CD1c-positive myeloid dendritic cell (primary cell): ENCODE measurements around the gene ASB3.
"Not testable (repeated sequence)": the region's sequence is repeated elsewhere in the genome, so short reads cannot be mapped to it uniquely, and the experiment has no call there.

Source experiments
- DNase-seq: peaks from one replicate; pipeline ENCODE4 v3.0.0-alpha.2; 2016; ENCODE audit errors: extremely low spot score

Gene ASB3

DNA sequence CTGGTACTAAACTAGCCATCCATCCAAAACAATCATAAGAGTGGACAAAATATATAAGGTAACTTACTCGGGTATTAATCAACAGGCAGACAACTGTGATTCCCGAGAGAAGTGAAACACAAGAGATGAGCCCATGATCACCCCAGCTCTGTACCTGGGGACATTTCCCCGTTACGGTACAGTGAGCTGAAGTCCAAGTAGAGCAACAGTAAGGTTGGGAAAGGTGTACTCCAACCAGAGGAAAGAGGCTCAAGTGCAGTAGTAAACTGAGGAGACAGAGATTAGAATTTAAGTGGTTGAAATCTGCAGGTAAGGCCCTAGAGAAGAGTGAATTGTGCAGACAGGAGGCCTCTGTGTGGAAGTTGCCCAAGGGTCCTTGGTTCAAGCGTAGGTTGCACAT, 49.7 kb downstream of the ASB3 start:
- no peak for DNase-seq

DNA sequence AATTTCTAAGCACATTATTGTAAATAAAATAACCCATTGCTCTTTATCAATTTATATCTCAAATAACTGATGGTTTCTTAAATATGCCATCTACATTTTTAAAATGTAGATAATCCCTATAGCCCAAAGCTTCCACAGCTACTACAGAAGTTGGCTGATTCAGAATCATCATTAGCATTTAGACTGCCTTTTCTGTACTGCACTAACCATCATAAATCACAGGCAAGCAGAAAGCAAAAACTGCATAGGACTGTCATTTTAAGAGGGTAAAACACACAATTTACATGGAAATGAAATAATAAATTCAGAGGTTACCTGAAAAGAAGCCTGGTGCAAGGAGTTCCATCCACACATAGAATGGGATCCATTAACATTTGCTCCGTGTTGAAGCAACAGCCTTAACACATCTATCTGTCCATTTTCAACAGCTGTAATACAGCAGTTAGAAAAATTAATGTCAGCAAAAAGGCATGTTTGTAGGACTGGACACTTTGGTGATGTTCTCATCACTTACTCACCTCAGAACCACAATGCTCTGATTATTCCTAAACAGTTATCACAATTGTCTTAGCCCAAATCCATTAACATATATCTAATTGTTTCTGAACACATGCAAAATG, 57.5 kb downstream of the ASB3 start:
- no peak for DNase-seq

DNA sequence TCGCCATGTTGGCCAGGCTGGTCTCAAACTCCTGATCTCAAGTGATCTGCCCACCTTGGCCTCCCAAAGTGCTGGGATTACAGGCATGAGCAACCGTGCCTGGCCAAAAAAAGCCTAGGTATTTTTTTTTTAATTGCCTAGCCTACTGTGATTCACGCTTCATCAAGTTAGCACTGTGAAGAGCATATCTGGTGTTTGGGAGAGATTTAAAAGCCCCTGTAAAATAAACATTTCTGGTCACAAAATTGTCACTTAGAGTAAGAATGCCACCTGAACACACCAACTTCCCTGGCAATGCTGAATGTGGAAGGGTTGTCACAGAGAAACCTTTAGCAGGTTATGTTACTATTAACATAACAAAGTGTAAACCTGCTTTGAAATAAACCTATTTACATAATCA, 58.8 kb downstream of the ASB3 start:
- no peak for DNase-seq

DNA sequence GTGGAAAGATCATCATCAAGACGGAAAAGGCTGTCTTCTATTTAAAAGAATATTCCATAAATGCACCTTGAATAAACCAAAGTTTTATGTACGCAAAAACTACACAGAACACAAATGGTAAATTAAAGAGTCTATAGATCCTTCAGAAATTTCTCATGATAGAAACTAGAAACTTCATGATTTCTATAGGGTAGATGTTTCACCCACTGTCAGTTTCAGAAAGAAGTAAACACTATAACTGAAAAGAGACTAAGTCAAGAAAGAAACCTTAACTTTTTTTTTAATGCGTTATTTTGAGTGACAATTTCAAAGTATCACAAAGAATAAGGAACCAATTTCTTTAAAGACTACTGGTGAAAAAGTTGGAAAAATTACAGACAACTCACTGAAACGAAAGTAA, 61.1 kb downstream of the ASB3 start:
- no peak for DNase-seq

DNA sequence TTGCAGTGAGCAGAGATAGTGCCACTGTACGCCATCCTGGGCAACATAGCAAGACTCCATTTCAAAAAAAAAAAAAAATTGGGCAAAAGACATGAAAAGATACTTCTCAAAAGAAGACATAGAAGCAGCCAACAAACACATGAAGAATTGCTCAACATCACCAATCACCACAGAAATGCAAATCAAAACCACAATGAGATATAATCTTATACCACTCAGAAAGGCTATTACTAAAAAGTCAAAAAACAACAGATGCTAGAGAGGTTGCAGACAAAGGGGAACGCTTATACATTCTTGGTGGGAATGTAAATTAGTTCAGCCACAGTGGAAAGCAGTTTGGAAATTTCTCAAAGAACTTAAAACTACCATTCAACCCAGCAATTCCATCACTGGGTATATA, 62.2 kb downstream of the ASB3 start:
- no peak for DNase-seq

DNA sequence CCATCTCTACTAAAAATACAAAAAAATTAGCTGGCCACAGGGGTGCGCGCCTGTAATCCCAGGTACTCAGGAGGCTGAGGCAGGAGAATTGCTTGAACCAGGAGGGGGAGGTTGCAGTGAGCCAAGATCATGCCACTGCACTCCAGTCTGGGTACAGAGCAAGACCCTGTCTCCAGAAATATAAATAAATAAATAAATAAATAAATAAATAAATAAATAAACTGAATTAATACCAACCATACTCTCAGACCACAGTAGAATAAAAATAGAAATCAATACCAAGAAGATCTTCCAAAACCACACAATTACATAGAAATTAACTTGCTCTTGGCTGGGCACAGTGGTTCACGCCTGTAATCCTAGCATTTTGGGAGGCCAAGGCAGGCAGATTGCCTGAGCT, 65.8 kb downstream of the ASB3 start:
- DNase-seq, result not testable (repeated sequence)

DNA sequence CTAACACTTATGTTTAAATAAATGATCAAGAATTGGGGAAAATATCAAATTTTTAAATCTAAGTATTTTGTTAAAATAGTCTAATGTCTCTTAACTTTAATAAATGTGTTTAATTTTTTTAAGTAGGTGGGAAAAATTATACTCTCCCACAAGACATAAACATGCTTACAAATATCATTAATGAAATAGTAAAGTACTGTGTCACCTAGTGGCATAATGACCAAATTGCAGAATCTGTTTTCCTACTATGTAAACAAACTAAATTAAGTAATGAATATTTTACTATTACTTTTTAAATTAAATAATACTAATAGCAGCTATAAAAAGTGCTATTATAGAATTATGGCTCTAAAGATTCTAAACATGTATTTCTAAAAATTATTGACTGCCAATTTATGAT, 71.2 kb downstream of the ASB3 start:
- DNase-seq, result no peak

DNA sequence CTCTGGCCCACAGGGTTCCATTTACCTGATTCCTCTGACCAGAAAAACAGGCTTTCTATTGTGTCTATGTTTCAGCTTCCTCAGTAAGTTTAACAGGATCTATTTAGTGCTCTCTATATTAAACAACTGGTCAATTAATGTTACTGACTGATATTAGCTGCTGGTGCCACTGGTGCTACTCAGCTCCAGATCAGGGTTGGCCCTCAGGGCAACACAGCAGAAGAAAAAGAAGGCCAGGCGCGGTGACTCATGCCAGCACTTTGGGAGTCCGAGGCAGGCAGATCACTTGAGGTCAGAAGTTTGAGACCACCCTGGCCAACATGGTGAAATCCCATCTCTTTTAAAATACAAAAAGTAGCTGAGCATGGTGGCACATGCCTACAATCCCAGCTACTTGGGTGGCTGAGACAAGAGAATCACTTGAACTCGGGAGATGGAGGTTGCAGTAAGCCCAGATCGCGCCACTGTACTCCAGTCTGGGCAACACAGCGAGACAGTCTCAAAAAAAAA, 75.4 kb downstream of the ASB3 start:
- no peak for DNase-seq

DNA sequence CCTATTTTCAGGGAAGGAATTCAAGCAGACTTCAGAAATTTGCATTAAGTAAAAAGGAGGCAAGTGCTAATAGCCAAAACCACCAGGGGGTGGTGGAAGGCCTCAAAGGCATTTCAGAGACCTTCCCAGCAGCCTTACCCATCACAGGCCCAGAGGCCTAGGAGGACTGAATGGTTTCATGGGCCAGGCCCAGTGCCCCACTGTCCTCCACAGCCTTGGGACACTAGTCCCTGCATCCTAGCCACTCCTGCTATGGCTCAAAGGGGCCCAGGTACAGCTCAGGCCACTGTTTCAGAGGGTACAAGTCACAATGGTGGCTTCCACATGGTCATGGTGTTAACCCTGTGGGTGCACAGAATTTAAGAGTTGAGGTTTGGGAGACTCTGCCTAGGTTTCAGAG, 77.8 kb downstream of the ASB3 start:
- no peak for DNase-seq

DNA sequence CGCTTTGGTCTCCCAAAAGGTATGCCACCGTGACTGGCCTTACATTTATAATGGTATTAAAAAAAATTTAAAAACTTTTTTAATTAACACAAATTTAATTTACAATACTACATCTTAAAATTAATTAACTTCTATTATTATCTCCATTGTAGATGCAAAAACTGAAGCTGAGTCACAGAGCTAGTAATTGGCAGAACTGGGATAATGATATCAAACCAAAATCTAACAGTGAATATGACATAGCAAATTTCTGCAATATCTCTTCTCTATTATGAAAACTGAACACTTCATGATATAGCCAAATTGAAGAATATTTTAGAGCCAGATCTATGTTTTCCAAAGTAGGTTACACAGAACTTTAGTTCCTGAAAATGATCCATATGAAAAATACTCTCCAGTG, 85.5 kb downstream of the ASB3 start:
- DNase-seq, result no peak

DNA sequence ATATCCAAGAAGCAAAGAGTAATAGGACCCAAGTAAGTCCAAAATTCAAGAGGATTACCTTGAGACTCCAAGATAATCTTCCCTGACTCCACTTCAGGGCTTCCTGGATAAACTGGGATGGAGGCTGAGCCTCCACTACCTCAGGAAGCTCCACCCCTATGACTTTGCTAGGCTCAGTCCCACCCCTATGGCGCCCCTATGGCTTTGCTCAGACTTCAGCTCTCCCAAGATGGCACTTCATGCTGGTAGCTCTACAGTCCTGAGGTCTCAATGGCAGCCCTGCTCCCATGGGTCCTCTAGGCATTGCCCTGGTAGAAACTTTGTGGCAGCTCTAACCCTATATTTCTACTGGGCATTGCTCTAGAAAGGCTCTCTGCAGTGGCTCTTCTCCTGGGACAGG, 89.1 kb downstream of the ASB3 start:
- no peak for DNase-seq

DNA sequence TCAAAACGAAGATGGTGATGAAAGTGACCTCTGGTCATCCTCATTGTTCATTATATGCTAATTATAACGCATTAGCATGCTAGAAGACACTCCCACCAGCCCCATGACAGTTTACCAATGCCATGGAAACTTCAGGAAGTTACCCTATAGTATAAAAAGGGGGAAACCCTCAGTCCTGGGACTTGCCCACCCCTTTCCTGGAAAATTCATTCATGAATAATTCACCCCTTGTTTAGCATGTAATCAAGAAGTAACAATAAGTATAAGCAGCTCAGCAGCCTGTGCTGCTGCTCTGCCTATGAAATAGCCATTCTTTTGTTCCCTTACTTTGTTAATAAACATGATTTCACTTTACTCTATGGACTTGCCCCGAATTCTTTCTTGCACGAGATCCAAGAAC, 89.7 kb downstream of the ASB3 start:
- no peak for DNase-seq

DNA sequence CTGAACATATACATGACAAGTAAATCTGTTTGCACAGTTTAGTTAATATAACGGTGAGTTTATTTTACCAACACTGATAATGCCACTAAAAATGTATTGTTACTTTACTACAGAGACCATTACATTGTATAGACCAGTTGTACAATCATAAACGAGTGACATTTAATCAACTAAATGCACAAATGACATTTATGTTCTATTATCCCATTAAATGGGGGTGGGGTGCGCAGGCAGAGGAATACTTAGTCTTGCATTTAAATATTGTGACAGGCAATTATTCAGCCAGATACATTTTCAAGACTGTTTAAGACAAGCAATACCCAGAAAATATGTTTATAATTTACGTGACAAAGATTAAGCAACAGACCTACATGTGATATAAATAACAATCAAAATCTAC, 91.2 kb downstream of the ASB3 start:
- no peak for DNase-seq

DNA sequence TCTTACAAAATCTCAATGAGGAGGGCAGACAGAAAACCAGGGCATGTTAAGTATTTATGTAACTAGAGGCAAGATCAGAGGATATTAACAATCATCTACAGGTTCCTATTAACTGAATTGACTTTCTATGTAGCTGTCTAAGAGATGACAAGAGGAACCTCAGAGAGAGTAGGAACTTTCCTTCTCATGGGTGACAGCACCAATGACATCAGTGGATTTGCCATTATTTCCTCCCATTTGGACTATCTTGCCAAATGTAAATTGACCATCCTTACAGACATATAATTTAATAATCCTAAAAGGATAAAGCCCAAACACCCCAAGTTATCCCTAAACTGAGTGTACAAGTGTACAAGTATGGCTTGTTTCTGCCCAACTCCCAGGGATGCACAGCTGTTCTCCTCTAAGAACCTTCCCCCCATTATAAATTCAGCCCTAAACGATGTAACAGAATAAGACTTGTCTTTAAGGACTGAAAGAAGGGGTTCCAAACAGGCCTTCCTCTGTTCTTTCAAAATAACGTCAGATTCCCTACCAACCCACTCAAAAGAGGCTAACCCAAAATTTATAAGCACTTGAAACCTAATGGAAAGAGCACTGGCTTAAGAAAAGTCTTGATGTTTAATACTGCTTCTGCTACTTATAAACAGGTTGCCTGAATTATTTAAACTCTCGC, 92.5 kb downstream of the ASB3 start:
- no peak for DNase-seq

DNA sequence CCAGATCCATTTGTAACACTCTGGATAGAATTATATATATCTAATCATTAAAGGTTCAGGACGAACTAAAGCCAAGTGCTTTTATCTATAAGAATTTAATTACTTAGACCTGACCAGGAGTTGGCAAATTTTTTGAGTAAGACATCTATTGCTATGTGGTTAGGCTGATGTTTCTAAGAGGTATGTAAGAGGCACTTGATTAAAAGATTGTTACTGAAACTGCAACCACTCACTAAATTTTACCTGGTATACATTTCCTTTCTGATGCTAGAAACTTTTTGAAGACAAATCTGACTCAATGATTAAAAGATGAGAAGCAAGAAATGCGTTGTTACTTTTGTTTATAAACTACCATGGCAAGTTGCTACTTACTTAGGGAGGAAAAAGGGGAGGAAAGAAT, 95.9 kb downstream of the ASB3 start:
- DNase-seq, result no peak

DNA sequence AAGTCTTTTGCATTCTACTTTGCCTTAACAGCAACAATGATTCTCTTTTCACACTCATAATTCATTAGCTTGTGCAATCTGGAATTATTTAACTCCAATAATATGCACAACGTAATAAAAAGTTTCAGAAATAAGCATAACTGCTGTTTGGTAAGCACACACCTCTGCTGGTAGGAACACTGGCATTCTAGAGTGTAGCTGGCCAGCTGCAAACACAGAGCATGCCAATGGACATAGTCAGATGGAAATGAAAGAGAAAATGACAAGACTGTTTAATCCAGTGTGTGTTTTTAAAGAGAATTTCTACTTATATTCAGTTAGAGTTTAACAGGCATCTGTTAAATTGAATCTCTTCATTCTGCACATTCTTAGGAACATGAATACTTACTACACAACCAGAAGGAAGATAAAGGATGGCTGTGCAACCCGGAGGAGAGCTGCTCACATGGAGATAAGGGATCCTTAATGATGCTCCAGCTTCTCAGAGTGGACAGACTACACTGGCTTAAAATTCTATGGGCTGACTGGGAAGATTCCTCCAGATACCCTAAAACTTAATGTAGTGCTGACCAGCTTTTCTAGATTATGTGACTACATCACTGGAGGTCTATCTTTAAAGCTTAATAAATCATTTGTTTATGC, 113.8 kb downstream of the ASB3 start:
- no peak for DNase-seq

DNA sequence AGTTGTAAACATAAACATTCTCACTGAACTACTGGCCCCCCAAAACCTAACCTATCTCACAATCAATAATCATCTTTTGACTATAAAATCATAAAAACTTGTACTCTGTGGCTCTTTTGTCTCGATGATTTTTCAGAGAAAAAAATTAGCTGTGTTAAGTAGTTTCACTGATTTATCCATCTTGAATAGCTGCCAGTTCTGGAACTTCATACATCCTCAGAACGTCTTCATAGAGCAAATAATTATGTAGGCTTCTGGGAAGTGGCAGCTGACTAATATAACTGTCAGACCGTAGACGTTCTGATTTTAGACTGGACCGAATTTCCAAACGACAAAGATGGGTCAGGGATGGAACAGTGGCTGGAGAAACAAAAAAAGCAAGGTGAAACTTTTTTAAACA, 116.4 kb downstream of the ASB3 start:
- DNase-seq, result no peak

DNA sequence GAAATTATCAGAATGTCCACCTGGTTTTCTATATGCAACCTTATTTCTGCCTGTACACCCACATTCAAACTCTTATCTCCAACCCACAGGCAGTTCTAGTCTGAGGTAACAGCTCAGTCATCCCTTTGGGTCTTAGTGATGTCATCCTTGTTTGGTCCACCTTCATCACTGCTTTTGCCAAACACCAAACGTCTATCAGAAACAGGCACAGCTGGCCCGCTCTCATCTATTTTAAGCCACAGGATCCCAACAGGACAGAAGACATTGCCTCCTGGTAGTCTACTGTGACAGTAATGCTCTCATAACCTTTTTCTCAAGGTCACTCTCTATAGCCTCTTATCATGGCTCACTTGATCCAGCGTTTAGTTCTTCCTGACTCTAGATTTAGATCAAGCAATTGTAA, 118.1 kb downstream of the ASB3 start:
- no peak for DNase-seq

DNA sequence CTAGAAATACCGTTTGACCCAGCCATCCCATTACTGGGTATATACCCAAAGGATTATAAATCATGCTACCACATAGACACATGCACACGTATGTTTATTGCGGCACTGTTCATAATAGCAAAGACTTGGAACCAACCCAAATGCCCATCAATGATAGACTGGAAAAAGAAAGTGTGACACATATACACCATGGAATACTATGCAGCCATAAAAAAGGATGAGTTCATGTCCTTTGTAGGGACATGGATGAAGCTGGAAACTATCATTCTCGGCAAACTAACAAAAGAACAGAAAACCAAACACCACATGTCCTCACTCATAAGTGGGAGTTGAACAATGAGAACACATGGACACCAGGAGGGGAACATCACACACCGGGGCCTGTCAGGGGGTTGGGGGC, 119.6 kb downstream of the ASB3 start:
- not testable (repeated sequence) for DNase-seq

DNA sequence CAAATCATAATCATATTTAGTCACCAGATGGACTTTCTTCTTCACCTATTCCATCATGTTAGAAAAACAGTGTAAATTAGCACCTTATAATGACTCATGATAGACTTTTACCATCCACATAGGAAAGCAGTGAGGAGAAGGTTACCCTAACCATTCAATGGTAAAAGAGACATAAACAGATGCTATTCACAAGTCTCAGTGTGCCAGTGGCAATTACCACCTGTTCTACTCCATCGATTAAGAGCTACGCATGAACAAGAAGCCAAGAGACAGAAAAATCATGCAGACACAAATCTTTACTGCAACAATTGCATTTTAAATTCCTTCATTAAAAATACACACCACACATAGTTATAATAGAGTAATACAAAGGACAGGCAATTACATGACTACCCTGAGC, 125.9 kb downstream of the ASB3 start:
- no peak for DNase-seq

DNA sequence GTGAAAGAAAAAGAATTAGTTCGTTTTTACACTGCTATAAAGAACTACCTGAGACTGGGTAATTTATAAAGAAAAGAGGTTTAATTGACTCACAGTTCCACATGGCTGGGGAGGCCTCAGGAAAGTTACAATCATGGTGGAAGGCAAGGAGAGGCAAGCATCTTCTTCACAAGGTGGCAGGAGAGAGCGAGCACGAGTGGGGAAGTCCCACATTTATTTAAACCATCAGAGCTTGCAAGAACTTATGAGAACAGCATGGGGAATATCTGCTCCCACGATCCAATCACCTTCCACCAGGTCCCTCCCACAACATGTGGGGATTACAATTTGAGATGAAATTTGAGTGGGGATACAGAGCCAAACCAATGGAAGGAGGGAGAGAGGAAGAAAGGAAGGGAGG, 128.3 kb downstream of the ASB3 start:
- DNase-seq, result not testable (repeated sequence)

DNA sequence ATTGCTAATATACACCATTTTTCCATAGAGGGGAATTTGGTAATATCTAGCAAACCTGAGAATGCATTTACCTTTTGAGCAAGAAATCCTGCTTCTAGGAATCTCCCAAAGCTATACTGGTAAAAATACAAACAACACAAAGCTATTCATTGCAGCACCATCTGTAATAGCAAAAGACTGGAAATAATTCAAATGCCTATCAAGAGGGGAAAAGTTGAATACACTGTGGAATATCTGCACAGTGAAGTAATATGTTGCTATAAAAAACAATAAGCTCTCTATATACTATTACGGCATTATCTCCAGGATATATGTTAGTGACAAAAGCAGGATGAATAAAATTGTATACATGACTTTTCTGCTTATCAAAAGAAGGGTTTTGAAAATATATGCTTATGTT, 131.5 kb downstream of the ASB3 start:
- no peak for DNase-seq

DNA sequence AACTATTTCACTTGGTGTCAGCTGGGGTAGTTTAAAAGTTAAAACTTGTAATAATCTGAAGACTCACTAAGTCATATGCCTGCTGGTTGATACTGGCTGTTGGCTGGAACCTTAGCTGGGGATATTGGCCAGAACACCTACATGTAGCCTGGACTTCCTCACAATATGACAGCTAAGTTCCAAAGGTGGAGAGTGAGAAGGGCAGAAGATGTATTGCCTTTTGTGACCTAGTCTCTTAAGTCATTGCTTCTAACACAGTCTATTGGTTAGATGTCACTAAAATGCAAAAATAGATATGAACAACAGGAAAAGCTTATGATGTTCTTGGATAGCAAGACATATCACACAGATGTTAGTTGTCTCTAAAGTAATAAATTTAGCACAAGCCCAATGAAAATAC, 132.4 kb downstream of the ASB3 start:
- DNase-seq, result no peak
